Measurements from ENCODE around the gene MDGA2. TPM values are rescaled to one million over a fixed set of nuclear protein-coding genes. Genes with fewer than 3 reads are reported as not detected.

The MDGA2 gene
- total RNA-seq, 1 experiment from 2014 or later: not detected

DNA sequence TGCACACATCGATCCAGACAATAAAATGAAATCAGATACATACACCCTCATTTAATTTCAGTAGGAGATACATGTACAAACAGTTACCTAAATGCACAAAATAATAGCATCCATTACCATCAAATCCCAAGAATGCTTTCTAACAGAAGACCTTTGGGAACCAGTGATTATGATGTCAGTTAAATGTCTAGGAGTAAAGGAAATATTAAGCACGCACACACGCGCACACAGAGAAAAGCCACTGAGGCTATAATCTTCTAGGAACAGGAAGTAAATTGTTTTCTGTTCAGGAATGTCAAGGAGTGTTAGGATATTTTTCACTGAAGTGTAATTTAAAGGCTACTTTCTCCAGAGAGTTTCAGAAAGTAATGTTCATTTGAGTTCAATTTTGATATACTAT lies 250.1 kb downstream of the MDGA2 start:
- Histone ChIP-seq H3K4me1 (ENCODE audit: control insufficient read depth in 1 of 2, insufficient read depth in 2 of 2, low read length in 2 of 2) (no peaks in the 10 kb centered on the region), H3K9ac (ENCODE audit: low read length) (no peak overlapping the region), H2AFZ (ENCODE audit: low read depth, low read length, poor library complexity, severe bottlenecking) (no peak overlapping the region), H3K27me3 (ENCODE audit: insufficient read depth, low read length) (no peaks in the 10 kb centered on the region), H3K9me3 (ENCODE audit: control insufficient read depth in 1 of 2, insufficient read depth in 1 of 2, low read depth in 1 of 2, low read length in 2 of 2) (0 out of 4 replicates have a peak, but pooled peaks cover 0 to 4% of the 10 kb centered on the region in 2 experiments), H3K79me2 (ENCODE audit: insufficient read depth, low read length) (no peaks in the 10 kb centered on the region), H3K9me2 (ENCODE audit: insufficient read depth) (no peaks in the 10 kb centered on the region), H3K27ac (ENCODE audit: low read depth, low read length) (no peak overlapping the region), H3K36me3 (ENCODE audit: control insufficient read depth in 1 of 2, insufficient read depth in 2 of 2, low read length in 2 of 2) (no peaks in the 10 kb centered on the region), H3K4me3 (replicated peaks in 1 of 2; ENCODE audit: low read depth in 1 of 2, low read length in 2 of 2) (no peak overlapping the region), H3K4me2 (ENCODE audit: low read length) (no peak overlapping the region), H4K20me1 (ENCODE audit: insufficient read depth) (no peaks in the 10 kb centered on the region)
- ATAC-seq (no peak), DNase-seq (ENCODE audit: low read depth, low spot score) (no peak)
- ChIA-PET CTCF (no interaction called here), POLR2A (no interaction called here), RAD21 (ENCODE audit: low non-redundant PET in 1 of 2, low total read pairs in 2 of 2, uncharacterized antibody in 2 of 2, unreplicated experiment in 2 of 2) (no interaction called here)
- intact Hi-C loops (cut with micrococcal nuclease): no loop called here
- no TSS peak for BruUV-seq (replicated peaks)
- TF ChIP-seq TCF7L2 (IDR thresholded peaks at IDR 0.05; ENCODE audit: borderline replicate concordance, extremely low read depth, insufficient read depth, insufficient read length) (no peak), EZH2 (IDR thresholded peaks at IDR 0.05) (no peak), JUND (IDR thresholded peaks at IDR 0.05) (no peak), CEBPB (IDR thresholded peaks at IDR 0.05; ENCODE audit: low read depth) (no peak), YY1 (IDR thresholded peaks at IDR 0.05; ENCODE audit: extremely low read depth, insufficient replicate concordance, low read depth, low read length) (no peak), ZFX (IDR thresholded peaks at IDR 0.05) (no peak), ELF1 (IDR thresholded peaks at IDR 0.05; ENCODE audit: borderline replicate concordance, low read depth) (no peak), SP1 (IDR thresholded peaks at IDR 0.05; ENCODE audit: low read depth) (no peak), ZNF274 (IDR thresholded peaks at IDR 0.05; ENCODE audit: low read depth, low read length) (no peak), POLR2A (IDR thresholded peaks at IDR 0.05; ENCODE audit: borderline replicate concordance, extremely low read depth, insufficient read depth, insufficient read length) (no peak), SRF (IDR thresholded peaks at IDR 0.05; ENCODE audit: low read depth) (no peak), FOSL1 (IDR thresholded peaks at IDR 0.05; ENCODE audit: low read depth) (no peak), POLR2AphosphoS5 (IDR thresholded peaks at IDR 0.05; ENCODE audit: low read depth, low read length) (no peak), CBX3 (IDR thresholded peaks at IDR 0.05; ENCODE audit: low read depth) (no peak), EZH2phosphoT487 (IDR thresholded peaks at IDR 0.05; ENCODE audit: borderline replicate concordance) (no peak)
- TF ChIP-seq, protein P1, sequence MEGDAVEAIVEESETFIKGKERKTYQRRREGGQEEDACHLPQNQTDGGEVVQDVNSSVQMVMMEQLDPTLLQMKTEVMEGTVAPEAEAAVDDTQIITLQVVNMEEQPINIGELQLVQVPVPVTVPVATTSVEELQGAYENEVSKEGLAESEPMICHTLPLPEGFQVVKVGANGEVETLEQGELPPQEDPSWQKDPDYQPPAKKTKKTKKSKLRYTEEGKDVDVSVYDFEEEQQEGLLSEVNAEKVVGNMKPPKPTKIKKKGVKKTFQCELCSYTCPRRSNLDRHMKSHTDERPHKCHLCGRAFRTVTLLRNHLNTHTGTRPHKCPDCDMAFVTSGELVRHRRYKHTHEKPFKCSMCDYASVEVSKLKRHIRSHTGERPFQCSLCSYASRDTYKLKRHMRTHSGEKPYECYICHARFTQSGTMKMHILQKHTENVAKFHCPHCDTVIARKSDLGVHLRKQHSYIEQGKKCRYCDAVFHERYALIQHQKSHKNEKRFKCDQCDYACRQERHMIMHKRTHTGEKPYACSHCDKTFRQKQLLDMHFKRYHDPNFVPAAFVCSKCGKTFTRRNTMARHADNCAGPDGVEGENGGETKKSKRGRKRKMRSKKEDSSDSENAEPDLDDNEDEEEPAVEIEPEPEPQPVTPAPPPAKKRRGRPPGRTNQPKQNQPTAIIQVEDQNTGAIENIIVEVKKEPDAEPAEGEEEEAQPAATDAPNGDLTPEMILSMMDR (IDR thresholded peaks at IDR 0.05 in 2 of 3, conservative IDR thresholded peaks at IDR 0.05 in 1 of 3; ENCODE audit: borderline replicate concordance in 1 of 3, insufficient read depth in 1 of 3, low read depth in 2 of 3, low read length in 2 of 3): no peak
- TF ChIP-seq, protein P2, sequence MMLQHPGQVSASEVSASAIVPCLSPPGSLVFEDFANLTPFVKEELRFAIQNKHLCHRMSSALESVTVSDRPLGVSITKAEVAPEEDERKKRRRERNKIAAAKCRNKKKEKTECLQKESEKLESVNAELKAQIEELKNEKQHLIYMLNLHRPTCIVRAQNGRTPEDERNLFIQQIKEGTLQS (IDR thresholded peaks at IDR 0.05): no peak
